H9 (cell line): ENCODE measurements around the gene PRUNE2. TPM values are rescaled to one million over a fixed set of nuclear protein-coding genes. Genes with fewer than 3 reads are reported as not detected.

Experiments
- DNase-seq: peaks from one replicate; pipeline ENCODE4 v3.0.0-alpha.2; 2017
- H2AFZ ChIP-seq: one replicate; pipeline ENCODE4 v1.6.1; 2013; ENCODE audit warnings: mild to moderate bottlenecking, low read length, control low read depth, moderate library complexity
- H2AK5ac ChIP-seq: 2 replicates; pipeline ENCODE4 v1.6.1; 2013; ENCODE audit warnings: low read length, control low read depth, mixed read lengths; ENCODE audit not compliant: insufficient read length
- H2BK120ac ChIP-seq: one replicate; pipeline ENCODE4 v1.6.1; 2013; ENCODE audit warnings: low read depth, mild to moderate bottlenecking, low read length, control low read depth, inconsistent platforms; ENCODE audit not compliant: poor library complexity, severe bottlenecking
- H2BK12ac ChIP-seq: 2 replicates; pipeline ENCODE4 v1.6.1; 2013; ENCODE audit warnings: low read length, control low read depth, mixed read lengths, low read depth; ENCODE audit not compliant: insufficient read length
- H2BK15ac ChIP-seq: 2 replicates; pipeline ENCODE4 v1.6.1; 2013; ENCODE audit warnings: low read depth, low read length, control low read depth
- H2BK20ac ChIP-seq: one replicate; pipeline ENCODE4 v1.6.1; 2013; ENCODE audit warnings: low read depth, mild to moderate bottlenecking, low read length, control low read depth, inconsistent platforms; ENCODE audit not compliant: poor library complexity, severe bottlenecking
- H2BK5ac ChIP-seq: 2 replicates; pipeline ENCODE4 v1.6.1; 2013; ENCODE audit warnings: low read length, control low read depth, mixed read lengths; ENCODE audit not compliant: insufficient read length
- H3K14ac ChIP-seq: 2 replicates; pipeline ENCODE4 v1.6.1; 2013; ENCODE audit warnings: low read length, control low read depth; ENCODE audit not compliant: insufficient read depth
- H3K18ac ChIP-seq: 2 replicates; pipeline ENCODE4 v1.6.1; 2013; ENCODE audit warnings: low read depth, mild to moderate bottlenecking, mixed read lengths, low read length, control low read depth; ENCODE audit not compliant: insufficient read length
- H3K23ac ChIP-seq: 2 replicates; pipeline ENCODE4 v1.6.1; 2013; ENCODE audit warnings: low read length, control low read depth, mixed read lengths, low read depth; ENCODE audit not compliant: insufficient read length
- H3K23me2 ChIP-seq: 2 replicates; pipeline ENCODE4 v1.6.1; 2013; ENCODE audit warnings: low read depth, mild to moderate bottlenecking, mixed read lengths, low read length, control low read depth; ENCODE audit not compliant: insufficient read length, poor library complexity, severe bottlenecking
- H3K27ac ChIP-seq: 2 replicates; pipeline ENCODE4 v1.5.1; 2013; ENCODE audit warnings: low read length, control low read depth, mixed read lengths, low read depth; ENCODE audit not compliant: insufficient read length
- H3K27me3 ChIP-seq: 2 replicates; pipeline ENCODE4 v1.6.1; 2013; ENCODE audit warnings: low read length, control low read depth, inconsistent platforms; ENCODE audit not compliant: insufficient read depth
- H3K4ac ChIP-seq: 2 replicates; pipeline ENCODE4 v1.6.1; 2013; ENCODE audit warnings: low read depth, mild to moderate bottlenecking, control low read depth, inconsistent platforms, low read length, moderate library complexity
- H3K4me1 ChIP-seq: 2 replicates; pipeline ENCODE4 v1.6.1; 2013; ENCODE audit warnings: low read length, control low read depth, inconsistent platforms; ENCODE audit not compliant: insufficient read depth
- H3K4me2 ChIP-seq: 2 replicates; pipeline ENCODE4 v1.6.1; 2013; ENCODE audit warnings: low read length, control low read depth, mixed read lengths; ENCODE audit not compliant: insufficient read length, insufficient read depth
- H3K56ac ChIP-seq: 2 replicates; pipeline ENCODE4 v1.6.1; 2013; ENCODE audit warnings: low read depth, mild to moderate bottlenecking, mixed read lengths, low read length, control low read depth; ENCODE audit not compliant: insufficient read length
- H3K79me1 ChIP-seq: 2 replicates; pipeline ENCODE4 v1.6.1; 2013; ENCODE audit warnings: low read depth, mild to moderate bottlenecking, moderate library complexity, low read length, control low read depth, inconsistent platforms; ENCODE audit not compliant: insufficient read depth, poor library complexity, severe bottlenecking
- H3K79me2 ChIP-seq: 2 replicates; pipeline ENCODE4 v1.6.1; 2013; ENCODE audit warnings: low read length, control low read depth, inconsistent platforms; ENCODE audit not compliant: insufficient read depth
- H3K9ac ChIP-seq: 2 replicates; pipeline ENCODE4 v1.6.1; 2013; ENCODE audit warnings: low read length, control low read depth, mixed read lengths; ENCODE audit not compliant: insufficient read length; ENCODE audit errors: extremely low read depth
- H3K9me3 ChIP-seq: one replicate; pipeline ENCODE4 v1.6.1; 2013; ENCODE audit warnings: low read depth, low read length, inconsistent platforms; ENCODE audit not compliant: control insufficient read depth
- H3T11ph ChIP-seq: one replicate; pipeline ENCODE4 v1.6.1; 2013; ENCODE audit warnings: mild to moderate bottlenecking, low read length, control low read depth, inconsistent platforms
- H4K20me1 ChIP-seq: one replicate; pipeline ENCODE4 v1.6.1; 2013; ENCODE audit not compliant: control insufficient read depth, insufficient read length, insufficient read depth
- H4K5ac ChIP-seq: 2 replicates; pipeline ENCODE4 v1.6.1; 2013; ENCODE audit warnings: low read depth, mild to moderate bottlenecking, mixed read lengths, low read length, control low read depth; ENCODE audit not compliant: insufficient read length
- H4K8ac ChIP-seq: replicated peaks from 2 replicates; pipeline ENCODE4 v1.6.1; 2013; ENCODE audit warnings: low read length, control low read depth, mixed read lengths, low read depth; ENCODE audit not compliant: insufficient read length
- H4K91ac ChIP-seq: 2 replicates; pipeline ENCODE4 v1.6.1; 2013; ENCODE audit warnings: low read depth, mild to moderate bottlenecking, moderate library complexity, mixed read lengths, low read length, control low read depth; ENCODE audit not compliant: insufficient read length
- H3K27ac Mint-ChIP-seq, 3 experiments: 2 replicates in 2 of 3; 3 replicates in 1 of 3; pipeline ENCODE4 v1.8.0; 2020 to 2021; ENCODE audit warnings: mixed read lengths in 3 of 3, mild to moderate bottlenecking in 1 of 3, moderate library complexity in 1 of 3
- H3K27me3 Mint-ChIP-seq: 2 replicates; pipeline ENCODE4 v1.8.0; 2021; ENCODE audit warnings: low read depth, mild to moderate bottlenecking, moderate library complexity, mixed read lengths
- H3K36me3 Mint-ChIP-seq, 3 experiments: 2 replicates in 2 of 3; 3 replicates in 1 of 3; pipeline ENCODE4 v1.8.0; 2020 to 2021; ENCODE audit warnings: low read depth in 3 of 3, mixed read lengths in 3 of 3; ENCODE audit not compliant: insufficient read depth in 1 of 3
- H3K4me1 Mint-ChIP-seq, 2 experiments: 2 replicates each; pipeline ENCODE4 v1.8.0; 2020; ENCODE audit warnings: mixed read lengths in 2 of 2
- H3K4me3 Mint-ChIP-seq, 2 experiments: 2 replicates in 1 of 2; 3 replicates in 1 of 2; pipeline ENCODE4 v1.8.0; 2020 to 2021; ENCODE audit warnings: mild to moderate bottlenecking in 2 of 2, mixed read lengths in 2 of 2, moderate library complexity in 1 of 2
- H3K9me3 Mint-ChIP-seq, 2 experiments: 2 replicates in 1 of 2; 3 replicates in 1 of 2; pipeline ENCODE4 v1.8.0; 2020; ENCODE audit warnings: mild to moderate bottlenecking in 2 of 2, mixed read lengths in 2 of 2, moderate library complexity in 1 of 2
- WGBS: extraction: QIAGEN DNeasy Blood & Tissue Kit; methylation state at CpG from one replicate; pipeline ENCODE4 v1.1.7; 2013; ENCODE audit warnings: missing lambda C conversion rate, low lambda C conversion rate, mixed read lengths; ENCODE audit not compliant: insufficient read length; ENCODE audit errors: extremely low coverage; 5-methylcytosine and 5-hydroxymethylcytosine counted together
- total RNA-seq: library from RNA; stranded (reverse); gene quantifications from 2 replicates; pipeline ENCODE4 v1.2.1, GENCODE V29; 2021
- TF ChIP-seq, protein P1 (sequence below): fragments of 200-600 bp; sonication (generic); conservative IDR thresholded peaks from 3 replicates; pipeline ENCODE4 v1.8.0; 2021; ENCODE audit warnings: antibody characterized with exemption, mild to moderate bottlenecking

PRUNE2 gene
- total RNA-seq, 1 experiment from 2014 or later, result 12.1 TPM

DNA sequence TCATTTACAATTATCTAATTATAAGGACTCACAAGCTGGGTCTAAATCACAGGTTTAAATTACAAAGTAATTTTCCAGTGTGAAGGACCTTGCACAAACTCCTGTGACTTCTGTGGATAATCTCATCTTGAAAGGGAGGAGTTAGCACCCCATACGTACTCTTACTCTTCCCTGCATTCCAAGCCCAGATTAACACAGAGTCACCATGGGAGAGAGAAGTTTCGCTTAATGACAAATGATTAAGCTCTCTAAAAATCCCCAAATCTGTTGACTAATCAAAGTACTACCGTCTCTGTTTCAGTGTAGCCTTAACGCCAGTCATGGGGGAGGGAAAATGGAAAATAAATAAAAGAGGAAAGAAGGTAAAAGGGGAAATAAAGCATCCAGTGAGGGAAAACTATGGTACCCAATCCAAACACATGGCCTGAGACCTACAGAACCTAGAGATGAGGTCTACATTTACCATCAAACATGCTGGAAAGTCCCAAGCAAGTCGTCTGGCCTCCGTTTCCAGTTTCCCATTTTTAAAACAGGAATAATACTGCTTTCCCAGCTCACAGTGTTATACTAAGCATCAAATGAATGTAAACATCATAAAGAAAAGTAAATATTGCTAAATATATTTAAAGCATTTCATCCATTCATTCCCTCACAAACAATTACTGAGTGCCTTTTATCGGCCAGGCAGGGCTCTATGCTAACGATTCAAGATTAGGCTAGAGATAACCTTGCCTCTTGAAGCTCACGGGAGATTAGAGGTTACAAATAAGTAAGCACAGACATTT lies 78.4 kb downstream of the PRUNE2 start:
- no peak overlapping the region for H3K4me3 Mint-ChIP-seq
- no peaks in the 10 kb centered on the region for H3K4me1 ChIP-seq
- WGBS, result no CpG with 5 or more reads among the region's 9 CpGs
- H3K4me1 Mint-ChIP-seq, result peaks cover 13 to 21% of the 10 kb centered on the region in 2 experiments
- no peaks in the 10 kb centered on the region for H3K9me3 ChIP-seq
- H3K27me3 Mint-ChIP-seq, result no peaks in the 10 kb centered on the region; the same call in 1 of the 2 replicates
- H3K4me2 ChIP-seq, result no peak overlapping the region
- H3K18ac ChIP-seq, result no peak overlapping the region
- no peak overlapping the region for H2AK5ac ChIP-seq
- no peak for DNase-seq
- H3K9me3 Mint-ChIP-seq, result peaks cover 8 to 10% of the 10 kb centered on the region in 2 experiments
- no peak overlapping the region for H4K5ac ChIP-seq
- no peak overlapping the region for H4K91ac ChIP-seq
- no peak overlapping the region for H2BK120ac ChIP-seq
- H3K23me2 ChIP-seq, result no peaks in the 10 kb centered on the region
- H3K79me2 ChIP-seq, result no peaks in the 10 kb centered on the region
- no peak overlapping the region for H3K23ac ChIP-seq
- no peaks in the 10 kb centered on the region for H3K79me1 ChIP-seq
- no peak overlapping the region for H2BK20ac ChIP-seq
- no peak overlapping the region for H3K14ac ChIP-seq
- H3K27ac Mint-ChIP-seq, result no peak overlapping the region; a peak in 1 of 7 replicates
- no peak overlapping the region for H3K9ac ChIP-seq
- H3K56ac ChIP-seq, result no peak overlapping the region
- H3K27me3 ChIP-seq, result no peaks in the 10 kb centered on the region
- no peak overlapping the region for H4K8ac ChIP-seq
- H2BK5ac ChIP-seq, result no peak overlapping the region
- H2BK15ac ChIP-seq, result no peak overlapping the region
- H2AFZ ChIP-seq, result no peak overlapping the region
- no peak overlapping the region for H3K4ac ChIP-seq
- TF ChIP-seq, protein P1, sequence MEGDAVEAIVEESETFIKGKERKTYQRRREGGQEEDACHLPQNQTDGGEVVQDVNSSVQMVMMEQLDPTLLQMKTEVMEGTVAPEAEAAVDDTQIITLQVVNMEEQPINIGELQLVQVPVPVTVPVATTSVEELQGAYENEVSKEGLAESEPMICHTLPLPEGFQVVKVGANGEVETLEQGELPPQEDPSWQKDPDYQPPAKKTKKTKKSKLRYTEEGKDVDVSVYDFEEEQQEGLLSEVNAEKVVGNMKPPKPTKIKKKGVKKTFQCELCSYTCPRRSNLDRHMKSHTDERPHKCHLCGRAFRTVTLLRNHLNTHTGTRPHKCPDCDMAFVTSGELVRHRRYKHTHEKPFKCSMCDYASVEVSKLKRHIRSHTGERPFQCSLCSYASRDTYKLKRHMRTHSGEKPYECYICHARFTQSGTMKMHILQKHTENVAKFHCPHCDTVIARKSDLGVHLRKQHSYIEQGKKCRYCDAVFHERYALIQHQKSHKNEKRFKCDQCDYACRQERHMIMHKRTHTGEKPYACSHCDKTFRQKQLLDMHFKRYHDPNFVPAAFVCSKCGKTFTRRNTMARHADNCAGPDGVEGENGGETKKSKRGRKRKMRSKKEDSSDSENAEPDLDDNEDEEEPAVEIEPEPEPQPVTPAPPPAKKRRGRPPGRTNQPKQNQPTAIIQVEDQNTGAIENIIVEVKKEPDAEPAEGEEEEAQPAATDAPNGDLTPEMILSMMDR, result no peak
- no peaks in the 10 kb centered on the region for H4K20me1 ChIP-seq
- no peak overlapping the region for H3K27ac ChIP-seq
- H2BK12ac ChIP-seq, result no peak overlapping the region
- H3K36me3 Mint-ChIP-seq, result peaks cover 2 to 10% (median 9%) of the 10 kb centered on the region in 3 experiments; a peak in 5 of 7 replicates
- no peak overlapping the region for H3T11ph ChIP-seq
